Measurements from ENCODE around the gene PKN1. TPM values are rescaled to one million over a fixed set of nuclear protein-coding genes. Genes with fewer than 3 reads are reported as not detected.

PKN1 gene
- total RNA-seq, 2 experiments from 2014 or later: 244 to 265 TPM

DNA sequence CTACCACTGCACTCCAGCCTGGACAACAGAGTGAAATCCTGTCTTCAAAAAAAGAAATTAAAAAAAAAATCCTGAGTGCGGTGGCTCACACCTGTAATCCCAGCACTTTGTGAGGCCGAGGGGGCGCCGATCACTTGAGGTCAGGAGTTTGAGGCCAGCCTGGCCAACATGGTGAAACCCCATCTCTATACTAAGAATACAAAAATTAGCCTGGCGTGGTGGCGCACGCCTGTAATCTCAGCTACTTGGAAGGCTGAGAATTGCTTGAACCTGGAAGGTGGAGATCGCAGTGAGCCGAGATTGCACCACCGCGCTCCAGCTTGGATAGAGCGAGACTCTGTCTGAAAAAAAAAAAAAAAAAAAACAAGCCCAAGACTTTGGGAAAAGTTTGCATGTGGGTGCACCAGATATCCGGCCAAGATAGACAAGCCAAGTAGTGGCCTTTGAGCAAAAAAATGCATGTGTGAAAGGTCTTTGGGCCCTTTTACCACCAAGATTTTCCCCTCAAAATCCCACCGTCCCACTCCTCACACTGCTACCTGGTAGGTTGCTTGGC lies 79.4 kb downstream of the PKN1 start:
- DNase-seq (no peak), ATAC-seq (ENCODE audit: low read depth) (no peak)
- Mint-ChIP-seq H3K36me3 (peaks cover 28% of the 10 kb centered on the region), H3K27me3 (no peaks in the 10 kb centered on the region), H3K4me3 (no peak overlapping the region), H3K4me1 (peaks cover 50% of the 10 kb centered on the region), H3K9me3 (no peaks in the 10 kb centered on the region), H3K27ac (no peak overlapping the region)
- POLR2A ChIA-PET: interaction anchor here (1.1 kb wide), 1 partner anchor 10 kb away, joined by 9 read pairs; no protein-coding TSS in a partner anchor

DNA sequence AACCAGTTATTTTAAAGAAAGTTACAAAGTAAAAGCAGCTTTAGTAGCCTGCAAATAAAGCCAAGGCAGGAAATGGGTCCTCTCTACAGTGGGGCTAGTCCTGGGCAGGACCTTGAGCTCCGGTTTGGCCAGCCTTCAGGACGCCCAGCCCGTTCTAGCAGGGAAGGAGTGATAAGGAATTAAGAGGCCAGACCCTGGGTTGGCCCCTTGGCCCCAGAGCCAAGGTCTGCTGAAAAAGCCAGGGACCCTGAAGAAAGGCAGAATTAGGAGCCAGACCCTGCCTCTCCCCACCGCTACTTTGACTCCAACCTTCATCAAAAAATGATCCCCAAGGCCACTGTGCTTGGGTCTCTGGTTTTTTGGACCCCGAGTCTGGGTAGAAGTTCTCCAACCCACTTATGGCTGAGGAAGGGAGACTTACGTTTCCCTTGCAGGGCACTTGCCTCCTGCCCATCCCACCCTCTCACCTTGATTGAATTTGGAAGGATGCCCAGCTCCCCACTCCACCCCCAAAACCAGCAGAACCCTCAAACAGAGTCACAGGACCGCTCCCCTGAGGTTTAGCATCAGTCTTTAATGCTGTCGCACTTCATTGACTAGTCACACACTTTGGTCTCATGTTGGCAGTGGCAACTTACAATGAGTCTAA lies 81.2 kb downstream of the PKN1 start:
- peak overlapping the region; percentile 52 for H3K27ac Mint-ChIP-seq
- peak overlapping the region; percentile 92 for H3K4me3 Mint-ChIP-seq
- DNase-seq (no peak), ATAC-seq (ENCODE audit: low read depth) (no peak)
- POLR2A ChIA-PET: interaction anchor here (0.5 to 1.1 kb wide), 2 partner anchors 9 to 16 kb away, joined by 3 read pairs; no protein-coding TSS in a partner anchor
- no peaks in the 10 kb centered on the region for H3K27me3 Mint-ChIP-seq
- H3K4me1 Mint-ChIP-seq: peaks cover 45% of the 10 kb centered on the region
- no peaks in the 10 kb centered on the region for H3K9me3 Mint-ChIP-seq
- peaks cover 28% of the 10 kb centered on the region for H3K36me3 Mint-ChIP-seq

DNA sequence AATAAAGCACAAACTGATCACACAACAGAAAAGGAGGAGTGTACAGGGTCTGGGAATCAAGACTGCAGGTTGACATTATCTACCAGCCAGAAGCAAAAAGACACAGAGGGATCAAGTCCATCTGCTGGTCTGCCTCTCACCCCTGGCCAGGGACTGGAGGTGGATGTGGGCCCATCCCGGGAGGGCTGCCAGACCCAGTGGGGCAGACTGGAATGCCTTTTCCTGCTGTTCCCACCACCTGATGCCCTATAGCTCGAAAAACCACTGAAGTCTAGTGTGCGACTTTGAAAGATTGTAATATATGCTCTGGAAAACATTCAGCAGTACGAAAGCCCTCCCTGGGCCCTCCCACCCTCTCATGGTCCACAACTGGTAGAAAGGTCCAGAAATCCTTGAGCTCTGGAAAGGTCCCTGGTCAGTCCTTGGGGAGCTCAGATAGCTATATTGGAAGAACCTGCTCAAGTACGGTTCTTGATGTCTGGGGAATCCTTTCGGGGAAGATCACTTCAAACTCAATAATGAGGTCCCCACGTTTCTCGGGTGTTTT lies 82.5 kb downstream of the PKN1 start:
- ATAC-seq (ENCODE audit: low read depth) (no peak), DNase-seq (no peak)
- H3K36me3 Mint-ChIP-seq: peaks cover 28% of the 10 kb centered on the region
- peaks cover 50% of the 10 kb centered on the region for H3K4me1 Mint-ChIP-seq
- peak overlapping the region; percentile 81 for H3K27ac Mint-ChIP-seq
- no peaks in the 10 kb centered on the region for H3K9me3 Mint-ChIP-seq
- peak overlapping the region; percentile 92 for H3K4me3 Mint-ChIP-seq
- POLR2A ChIA-PET: interaction anchor here (8.1 kb wide), 1 partner anchor 9 kb away, joined by 298 read pairs; no protein-coding TSS in a partner anchor
- no peaks in the 10 kb centered on the region for H3K27me3 Mint-ChIP-seq

- Mint-ChIP-seq H3K4me1 (peaks cover 47% of the 10 kb centered on the region), H3K27ac (peak overlapping the region; percentile 81), H3K4me3 (peak overlapping the region; percentile 92), H3K36me3 (peaks cover 28% of the 10 kb centered on the region), H3K9me3 (no peaks in the 10 kb centered on the region), H3K27me3 (no peaks in the 10 kb centered on the region)
- DNase-seq (no peak), ATAC-seq (ENCODE audit: low read depth) (no peak)
- POLR2A ChIA-PET: interaction anchor here (1.2 to 8.1 kb wide), 4 partner anchors 9 to 134 kb away, joined by 3 to 298 read pairs (median 17); partner anchors contain the start of genes ADGRE5 and NDUFB7
Measured at GRCh38 chr19:14516048-14516534, 83.0 kb downstream of the PKN1 start.

DNA sequence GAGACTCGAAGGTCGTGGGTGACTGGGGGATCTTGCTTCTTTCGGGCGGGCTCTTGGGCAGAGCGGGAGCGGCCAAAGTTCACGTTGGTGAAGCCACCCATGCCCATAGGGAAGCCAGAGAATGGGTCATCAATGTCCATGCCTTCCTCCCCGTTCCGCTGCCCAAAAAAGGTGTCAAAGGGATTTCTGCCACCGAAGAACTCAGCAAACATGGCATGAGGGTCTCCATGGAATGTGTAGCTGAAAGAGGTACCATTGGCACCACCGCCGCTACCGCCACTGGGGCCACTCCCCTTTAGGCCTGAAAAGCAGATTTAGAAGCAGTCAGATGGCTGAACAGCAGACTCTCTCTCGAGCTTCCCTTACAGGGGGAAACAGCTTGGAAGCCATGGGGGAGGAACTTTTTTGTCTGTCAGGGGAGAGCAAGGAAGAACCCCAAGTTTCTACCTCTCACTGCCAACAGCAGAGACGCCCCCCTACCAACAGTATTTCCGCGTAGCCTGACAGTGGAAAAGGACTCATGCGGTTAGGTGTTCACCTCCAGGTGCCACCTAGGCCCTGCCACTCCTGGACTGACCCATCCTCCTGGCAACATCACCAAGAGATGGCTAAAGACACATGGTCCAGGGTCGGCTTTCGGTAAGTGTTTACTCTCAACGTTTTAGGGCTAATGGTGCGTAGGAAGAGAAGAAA lies 83.8 kb downstream of the PKN1 start:
- Mint-ChIP-seq H3K4me1 (peaks cover 50% of the 10 kb centered on the region), H3K9me3 (no peaks in the 10 kb centered on the region), H3K36me3 (peaks cover 28% of the 10 kb centered on the region), H3K27ac (peak overlapping the region; percentile 81), H3K27me3 (no peaks in the 10 kb centered on the region), H3K4me3 (peak overlapping the region; percentile 92)
- ATAC-seq (ENCODE audit: low read depth) (no peak), DNase-seq (no peak)
- POLR2A ChIA-PET: interaction anchor here (0.8 to 8.1 kb wide), 12 partner anchors 9 to 435 kb away, joined by 3 to 298 read pairs (median 6); partner anchors contain the start of genes ADGRE5, ASF1B, NDUFB7 and TECR

GRCh38 chr19:14517446-14517839 lies 84.3 kb downstream of the PKN1 start:
- Mint-ChIP-seq H3K4me3 (peak overlapping the region; percentile 92), H3K27me3 (no peaks in the 10 kb centered on the region), H3K4me1 (peaks cover 55% of the 10 kb centered on the region), H3K27ac (peak overlapping the region; percentile 97), H3K36me3 (peaks cover 28% of the 10 kb centered on the region), H3K9me3 (no peaks in the 10 kb centered on the region)
- ATAC-seq (ENCODE audit: low read depth) (no peak), DNase-seq (no peak)
- POLR2A ChIA-PET: interaction anchor here (0.8 to 8.1 kb wide), 17 partner anchors 9 to 815 kb away, joined by 3 to 298 read pairs (median 6); partner anchors contain the start of genes ADGRE5, ASF1B, BRD4 and TECR

GRCh38 chr19:14517840-14518505 lies 84.9 kb downstream of the PKN1 start, which contains the start of gene DNAJB1:
Gene DNAJB1 (minus strand): TSS chr19:14518397. CDS start chr19:14518349, 48 bp downstream.
- Mint-ChIP-seq H3K36me3 (peaks cover 28% of the 10 kb centered on the region), H3K27ac (peak within 1 kb of the TSS; percentile 97), H3K9me3 (no peaks in the 10 kb centered on the region), H3K27me3 (no peaks in the 10 kb centered on the region), H3K4me3 (peak within 1 kb of the TSS; percentile 92), H3K4me1 (peaks cover 60% of the 10 kb centered on the region)
- POLR2A ChIA-PET: interaction anchor here (0.6 to 8.1 kb wide), 31 partner anchors 8 to 814 kb away, joined by 3 to 298 read pairs (median 4); partner anchors contain the start of genes ADGRE5, ASF1B, BRD4 and GIPC1
- DNase-seq (peak; percentile 85), ATAC-seq (ENCODE audit: low read depth) (peak; percentile 62)

DNA sequence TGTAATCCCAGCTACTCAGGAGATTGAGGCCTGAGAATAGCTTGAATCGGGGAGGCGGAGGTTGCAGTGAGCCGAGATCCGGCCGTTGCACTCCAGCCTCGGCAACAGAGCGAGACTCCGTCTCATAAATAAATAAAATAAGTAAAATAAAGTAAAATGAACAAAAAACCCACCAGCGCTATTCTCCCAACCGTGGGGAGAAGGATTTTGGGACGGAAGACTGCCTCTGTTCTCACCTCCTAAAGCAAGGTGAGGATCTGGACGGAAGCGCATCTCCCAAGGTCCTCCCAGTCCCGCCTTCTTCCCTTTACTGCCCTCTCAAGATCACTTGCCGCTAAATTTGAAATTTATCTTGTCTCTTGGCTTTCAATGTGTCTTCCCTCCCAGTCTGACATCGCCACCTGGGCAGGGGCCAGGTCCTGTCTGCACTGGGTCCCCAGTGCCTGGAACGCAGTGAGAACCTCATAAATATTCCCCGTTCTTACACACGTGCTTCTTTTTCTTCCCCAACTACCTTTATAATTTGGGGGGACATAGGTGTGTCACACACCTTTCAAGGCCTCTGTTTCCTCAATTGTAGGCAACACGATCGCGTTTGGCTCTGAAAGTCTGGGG lies 86.2 kb downstream of the PKN1 start:
- Mint-ChIP-seq H3K9me3 (no peaks in the 10 kb centered on the region), H3K27ac (peak overlapping the region; percentile 92), H3K4me1 (peaks cover 66% of the 10 kb centered on the region), H3K36me3 (peaks cover 28% of the 10 kb centered on the region), H3K27me3 (no peaks in the 10 kb centered on the region), H3K4me3 (peak overlapping the region; percentile 92)
- ATAC-seq (ENCODE audit: low read depth): no peak
- POLR2A ChIA-PET: interaction anchor here (1.7 to 8.1 kb wide), 7 partner anchors 9 to 137 kb away, joined by 4 to 298 read pairs (median 12); partner anchors contain the start of genes ADGRE5 and TECR
- DNase-seq: no peak

DNA sequence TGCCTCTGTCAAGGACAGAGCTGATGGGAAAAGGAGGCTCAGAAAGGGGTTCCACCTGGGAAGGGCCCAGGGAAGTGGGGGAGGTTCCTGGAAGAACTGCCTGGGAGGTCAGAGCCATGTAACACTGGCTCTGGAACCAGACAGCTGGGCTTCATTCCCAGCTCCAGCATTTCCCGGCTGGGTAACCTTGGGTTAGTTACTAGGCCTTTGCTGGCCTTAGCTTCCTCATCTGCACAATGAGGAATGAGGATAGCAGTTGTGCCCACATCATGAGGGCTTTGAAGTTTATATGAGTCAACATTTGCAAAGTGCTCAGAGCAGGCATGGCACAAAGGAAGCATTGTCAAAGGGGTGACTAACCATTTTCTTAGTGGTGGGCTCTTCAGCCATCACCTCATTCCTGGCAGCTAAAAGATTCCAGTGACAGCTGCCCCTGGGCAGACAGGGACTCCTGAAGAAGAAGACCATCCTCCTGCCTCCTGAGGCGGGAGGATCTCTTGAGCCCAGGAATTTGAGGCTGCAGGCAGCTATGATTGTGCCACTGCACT lies 86.8 kb downstream of the PKN1 start:
- DNase-seq (no peak), ATAC-seq (ENCODE audit: low read depth) (no peak)
- H3K9me3 Mint-ChIP-seq: no peaks in the 10 kb centered on the region
- peaks cover 22% of the 10 kb centered on the region for H3K36me3 Mint-ChIP-seq
- H3K4me3 Mint-ChIP-seq: peak overlapping the region; percentile 92
- H3K27ac Mint-ChIP-seq: peak overlapping the region; percentile 92
- no peaks in the 10 kb centered on the region for H3K27me3 Mint-ChIP-seq
- peaks cover 60% of the 10 kb centered on the region for H3K4me1 Mint-ChIP-seq
- POLR2A ChIA-PET: interaction anchor here (1.9 to 8.1 kb wide), 3 partner anchors 12 to 35 kb away, joined by 7 to 298 read pairs (median 12); no protein-coding TSS in a partner anchor

DNA sequence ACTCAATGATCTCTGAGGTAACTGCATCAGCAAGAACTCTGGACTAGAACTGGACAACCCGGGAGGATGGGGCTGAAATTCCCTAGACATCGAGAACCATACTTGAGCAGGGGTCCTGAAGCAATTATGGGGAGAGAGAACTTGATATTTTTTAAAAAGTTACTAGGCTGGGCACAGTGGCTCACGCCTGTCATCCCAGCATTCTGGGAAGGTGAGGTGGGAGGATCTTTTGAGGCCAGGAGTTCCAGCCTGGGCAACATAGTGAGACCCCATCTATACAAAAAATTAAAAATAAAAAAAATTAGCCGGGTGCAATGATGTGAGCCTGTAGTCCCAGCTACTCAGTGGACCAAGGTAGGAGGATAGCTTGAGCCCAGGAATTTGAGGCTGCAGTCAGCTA lies 87.4 kb downstream of the PKN1 start:
- no peaks in the 10 kb centered on the region for H3K27me3 Mint-ChIP-seq
- H3K9me3 Mint-ChIP-seq: no peaks in the 10 kb centered on the region
- DNase-seq (no peak), ATAC-seq (ENCODE audit: low read depth) (no peak)
- peaks cover 16% of the 10 kb centered on the region for H3K36me3 Mint-ChIP-seq
- H3K27ac Mint-ChIP-seq: peak overlapping the region; percentile 92
- POLR2A ChIA-PET: interaction anchor here (1.7 to 8.1 kb wide), 3 partner anchors 14 to 139 kb away, joined by 5 to 298 read pairs (median 9); partner anchors contain the start of gene ADGRE5
- peaks cover 57% of the 10 kb centered on the region for H3K4me1 Mint-ChIP-seq
- H3K4me3 Mint-ChIP-seq: no peak overlapping the region
